GM18499 (cell line): ENCODE data around the gene GRID1.
"Not testable (repeated sequence)": the region's sequence is repeated elsewhere in the genome, so short reads cannot be mapped to it uniquely, and the experiment has no call there.

Source experiments
- ATAC-seq: cut with Tn5 transposase; IDR thresholded peaks from one replicate; pipeline ENCODE4 v1.9.1; 2021; ENCODE audit warnings: moderate number of reproducible peaks; ENCODE audit not compliant: insufficient read depth, unreplicated experiment

The GRID1 gene

GRCh38 chr10:86182595-86182994 is 184.0 kb downstream of the GRID1 start:
- ATAC-seq, result no peak

DNA sequence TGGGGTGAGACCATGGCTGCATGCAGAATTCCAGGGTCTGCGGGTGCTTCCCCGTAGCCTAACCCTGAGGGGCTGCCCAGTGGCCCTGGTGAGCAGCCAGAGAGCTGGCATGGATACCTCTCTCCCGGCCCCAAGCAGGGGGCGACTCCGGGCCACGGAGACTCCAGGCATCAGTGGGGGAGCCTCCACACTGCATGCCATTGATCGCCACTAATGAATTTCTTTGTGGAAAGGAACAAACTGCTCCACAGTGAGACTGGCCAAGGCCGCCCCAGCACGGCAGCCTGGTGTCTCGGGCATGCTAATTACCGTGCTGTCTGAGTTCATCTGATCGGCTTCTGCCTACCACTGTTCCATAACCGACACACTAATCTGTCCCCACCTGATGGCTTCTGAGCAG is 184.4 kb downstream of the GRID1 start:
- no peak for ATAC-seq

- no peak for ATAC-seq
Measured at GRCh38 chr10:86180861-86181260, 185.7 kb downstream of the GRID1 start.

GRCh38 chr10:86179961-86180360 is 186.6 kb downstream of the GRID1 start:
- no peak for ATAC-seq

GRCh38 chr10:86179153-86179524 is 187.5 kb downstream of the GRID1 start:
- ATAC-seq, result no peak

DNA sequence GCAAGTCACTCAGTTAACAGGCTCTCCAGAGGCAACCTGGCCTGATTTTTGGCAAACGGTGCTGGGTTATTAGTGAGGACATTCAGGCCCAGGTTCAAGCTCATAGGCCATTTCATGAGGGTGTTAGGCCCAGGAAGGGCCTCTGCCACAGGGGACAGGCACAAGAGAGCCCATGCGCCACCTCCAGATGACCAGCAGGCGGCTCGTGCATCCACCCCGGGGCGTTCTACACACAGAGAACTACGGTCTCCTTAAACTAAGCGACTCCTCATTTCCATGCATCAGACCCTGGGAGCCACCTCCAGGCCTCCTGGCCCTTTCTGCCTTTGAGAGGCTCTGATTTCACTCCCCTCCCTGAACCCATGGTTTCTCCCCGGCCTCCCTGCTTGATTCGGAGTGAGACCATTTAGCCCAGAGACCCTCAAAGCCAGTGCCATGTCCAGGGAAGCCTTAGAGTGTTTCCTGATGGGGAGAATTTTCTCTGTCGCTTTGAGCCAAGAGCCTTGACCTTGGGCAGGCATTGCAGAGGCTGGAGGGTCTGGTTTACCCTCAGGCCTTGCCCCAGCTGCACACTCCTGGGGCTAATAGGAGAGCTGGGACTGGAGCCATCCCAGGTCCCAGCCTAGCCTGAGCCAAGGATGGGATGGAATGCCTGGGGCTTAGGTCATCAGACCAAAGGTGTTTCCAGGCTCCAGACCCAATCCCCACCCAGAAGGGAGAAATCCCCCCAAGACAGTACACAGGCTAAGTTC is 188.0 kb downstream of the GRID1 start:
- no peak for ATAC-seq

- ATAC-seq, result no peak
Measured at GRCh38 chr10:86177537-86178155, 188.9 kb downstream of the GRID1 start.

GRCh38 chr10:86176850-86177536 is 189.6 kb downstream of the GRID1 start:
- no peak for ATAC-seq

GRCh38 chr10:86175476-86175875 is 191.1 kb downstream of the GRID1 start:
- ATAC-seq, result not testable (repeated sequence)

- ATAC-seq, result no peak
Measured at GRCh38 chr10:86172301-86172700, 194.3 kb downstream of the GRID1 start.

DNA sequence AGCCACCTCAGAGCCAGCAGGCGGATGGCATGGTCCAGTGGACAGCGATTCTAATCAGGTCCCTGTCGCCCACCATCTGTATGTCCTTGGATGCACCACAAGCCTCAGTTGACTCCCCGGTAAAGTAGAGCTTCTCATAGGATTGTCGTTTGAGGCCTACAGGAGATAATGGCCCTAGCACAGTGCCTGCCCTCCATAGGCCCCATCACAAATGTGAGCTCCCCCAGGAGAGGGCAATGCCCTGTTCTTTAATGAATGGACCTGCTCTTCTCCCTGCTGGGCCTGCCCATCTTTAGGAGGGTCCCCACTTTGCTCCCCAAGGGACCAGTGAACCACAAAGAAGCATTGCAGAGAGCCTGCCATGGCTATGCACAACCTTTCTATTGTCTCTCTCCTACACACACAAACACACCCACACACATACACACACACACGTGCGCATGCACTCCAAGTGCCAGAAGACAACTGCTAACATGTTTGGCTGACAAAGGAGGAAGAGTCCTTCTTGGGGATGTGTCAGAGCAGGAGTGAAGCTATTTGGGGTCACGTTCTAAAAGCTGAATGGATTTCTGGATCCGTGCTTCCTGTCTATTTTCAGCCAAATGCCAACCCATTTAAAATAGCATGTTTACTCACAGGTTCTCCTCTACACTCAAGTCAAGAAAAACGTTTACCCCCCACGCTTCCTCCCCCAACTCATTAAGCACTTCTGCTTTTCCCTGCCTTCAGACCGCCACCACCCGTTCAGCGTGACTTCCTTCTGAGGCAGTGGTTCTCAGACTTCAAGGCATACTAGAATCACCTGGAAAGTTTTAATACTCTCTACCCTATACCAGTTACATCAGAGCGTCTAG is 196.1 kb downstream of the GRID1 start:
- ATAC-seq, result no peak

DNA sequence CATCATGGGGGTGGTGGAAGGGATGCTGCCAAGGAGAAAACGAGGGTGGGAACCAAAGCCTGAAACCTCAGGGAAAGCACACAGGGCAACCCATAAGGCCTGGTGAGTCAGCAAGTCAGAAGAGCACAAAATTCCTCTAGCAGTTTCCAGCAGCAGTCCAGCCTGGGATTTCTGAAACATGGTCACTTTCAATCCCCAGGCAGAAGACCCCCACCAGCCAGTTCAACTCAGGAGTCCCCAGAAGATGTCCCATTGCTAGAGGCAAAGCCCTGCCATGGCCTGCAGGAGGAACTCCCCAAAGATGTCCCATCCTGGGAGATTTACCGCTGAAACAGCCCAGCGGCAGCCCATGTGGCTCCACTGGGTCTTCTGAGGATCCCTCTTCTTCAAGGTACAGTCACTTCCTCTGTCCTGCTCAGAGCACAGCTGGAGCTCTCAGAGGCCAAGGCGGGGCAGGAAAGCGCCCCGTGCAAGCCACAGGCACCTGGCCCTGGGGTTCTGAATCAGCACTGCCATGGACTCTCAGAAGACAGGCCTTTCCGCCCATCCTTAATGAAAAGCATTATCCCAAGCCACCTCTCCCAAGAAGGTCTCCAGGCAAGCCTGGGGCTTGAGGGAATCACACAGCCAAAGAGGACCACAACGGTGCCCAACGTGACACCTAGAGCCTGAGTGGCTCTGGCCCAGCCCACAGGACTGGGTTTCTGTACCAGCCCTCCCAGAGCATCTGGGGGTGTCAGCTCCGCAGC is 196.9 kb downstream of the GRID1 start:
- ATAC-seq, result no peak

- no peak for ATAC-seq
Measured at GRCh38 chr10:86169066-86169465, 197.5 kb downstream of the GRID1 start.

DNA sequence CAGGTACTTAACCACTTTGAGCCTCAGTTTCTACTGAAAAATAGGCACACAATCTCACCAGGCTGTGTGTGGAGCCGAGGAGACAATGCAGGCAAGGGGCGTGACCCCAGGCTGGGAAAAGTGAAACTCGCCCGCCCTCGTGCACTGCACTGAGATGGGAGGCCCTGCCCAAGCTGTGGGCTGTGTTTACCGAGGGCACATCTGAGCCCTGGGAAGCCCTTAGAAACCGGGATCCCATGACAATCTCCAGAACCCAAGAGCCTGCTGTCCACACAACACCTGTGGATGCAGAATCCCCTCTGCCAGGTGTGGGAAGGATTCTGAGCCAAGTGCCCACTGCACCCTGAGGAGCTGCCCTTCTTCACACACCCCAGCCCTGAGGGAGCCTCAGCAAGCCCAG is 198.3 kb downstream of the GRID1 start:
- ATAC-seq, result no peak

GRCh38 chr10:86167762-86168128 is 198.8 kb downstream of the GRID1 start:
- ATAC-seq, result no peak

DNA sequence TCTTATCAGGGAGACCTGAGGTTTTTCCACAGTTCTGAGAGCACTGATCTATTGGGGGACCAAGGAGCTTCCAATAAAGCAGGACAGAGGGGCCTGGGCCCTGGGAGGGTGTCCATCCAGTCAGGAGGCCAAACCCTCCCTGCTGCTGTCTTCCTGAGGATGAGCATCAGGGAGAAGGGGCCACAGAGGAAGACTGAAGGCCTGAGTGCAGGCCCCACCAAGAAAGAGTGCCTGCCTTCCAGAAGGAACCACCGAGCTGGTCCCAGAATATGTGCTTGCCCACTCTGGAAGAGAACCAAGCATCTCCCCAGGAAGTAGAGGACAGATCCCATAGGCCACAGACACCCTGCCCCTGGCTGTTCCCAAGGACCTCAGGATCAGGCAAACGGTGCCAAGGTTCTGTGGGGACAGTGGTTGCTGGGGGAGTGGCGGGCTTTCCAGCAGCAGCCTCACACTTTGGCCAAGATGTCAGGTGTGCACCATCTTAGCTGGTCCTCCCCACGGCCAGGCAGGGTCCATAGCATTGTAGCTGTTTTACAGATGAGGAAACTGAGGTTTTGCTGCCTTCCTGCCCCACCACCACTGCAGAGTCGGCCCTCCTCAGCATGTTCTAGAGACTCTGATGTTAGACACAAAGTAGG is 199.4 kb downstream of the GRID1 start:
- ATAC-seq, result no peak

- ATAC-seq, result no peak
Measured at GRCh38 chr10:86165666-86166065, 200.9 kb downstream of the GRID1 start.

DNA sequence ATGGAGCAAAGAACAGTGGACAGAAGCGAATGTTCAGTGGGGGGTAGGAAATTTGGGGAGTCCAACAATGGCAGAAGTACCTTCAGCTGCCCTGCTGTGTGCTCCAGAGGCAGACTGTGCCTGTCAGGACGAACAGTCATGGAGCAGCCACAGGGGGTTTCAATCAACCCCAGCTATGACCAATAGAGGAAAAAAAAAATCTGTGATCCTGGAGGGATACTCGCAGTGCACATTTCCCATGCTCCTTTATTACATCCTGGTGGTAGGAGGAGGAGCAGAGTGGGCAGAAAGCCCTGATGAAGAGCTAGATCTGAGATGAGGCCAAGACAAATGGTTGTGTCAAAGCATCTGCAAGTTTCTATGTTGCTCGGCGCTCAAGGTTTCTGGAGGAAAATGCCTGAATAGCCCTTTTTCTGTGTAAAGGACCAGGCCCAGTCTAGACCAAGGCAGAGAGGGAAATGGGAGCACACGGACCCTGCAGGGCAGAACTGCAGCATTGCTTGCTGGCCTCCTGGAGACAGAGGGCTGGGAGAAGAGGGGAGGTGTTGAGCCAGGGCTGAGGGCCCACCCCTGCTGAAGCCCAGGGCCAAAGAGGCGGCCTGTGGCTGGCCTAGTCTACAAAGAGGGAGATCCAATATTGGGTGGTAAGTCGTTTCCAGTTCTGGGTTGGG is 201.5 kb downstream of the GRID1 start:
- no peak for ATAC-seq

DNA sequence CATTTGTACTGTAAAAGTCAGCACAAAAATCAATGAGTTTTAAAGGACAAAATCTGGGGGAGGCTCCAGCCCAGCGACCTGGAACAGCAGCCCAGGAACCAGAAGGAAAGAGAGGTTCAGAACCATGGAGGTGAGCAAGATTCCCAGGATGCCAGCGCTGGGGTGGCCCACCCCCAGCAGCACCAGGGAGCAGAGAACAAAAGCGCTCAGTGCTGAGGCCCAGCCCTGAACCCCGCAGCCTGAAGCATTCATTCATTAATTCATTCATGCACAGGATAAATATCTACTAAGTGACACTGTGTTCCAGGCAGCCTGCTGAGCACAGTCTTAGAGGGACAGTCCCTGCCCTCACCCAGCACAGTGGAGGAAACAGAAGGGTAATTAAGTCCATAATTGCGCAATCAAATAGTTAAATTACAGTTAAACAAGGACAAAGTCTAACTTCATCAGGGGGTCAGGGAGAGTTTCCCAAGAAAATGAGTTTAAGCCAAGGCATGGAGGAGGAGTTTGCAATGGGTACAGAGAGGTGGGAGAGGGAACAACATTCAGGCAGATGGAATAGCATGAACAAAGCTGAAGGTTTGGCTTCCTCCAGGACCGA is 202.3 kb downstream of the GRID1 start:
- no peak for ATAC-seq
